Ishikawa (cell line): ENCODE data around the gene RHOB.

Experiments
- CEBPB ChIP-seq: IDR thresholded peaks from 2 replicates; pipeline ENCODE4 v1.6.1; 2012
- CREB1 ChIP-seq: IDR thresholded peaks from 2 replicates; pipeline ENCODE4 v1.6.1; 2012; ENCODE audit warnings: low read depth
- EGR1 ChIP-seq: IDR thresholded peaks from 2 replicates; pipeline ENCODE4 v1.6.1; 2012
- EP300 ChIP-seq: IDR thresholded peaks from 2 replicates; pipeline ENCODE4 v1.6.1; 2012; ENCODE audit warnings: borderline replicate concordance
- FOXM1 ChIP-seq: IDR thresholded peaks from 2 replicates; pipeline ENCODE4 v1.6.1; 2012; ENCODE audit warnings: low read depth, borderline replicate concordance
- NFIC ChIP-seq: IDR thresholded peaks from 2 replicates; pipeline ENCODE4 v1.6.1; 2012
- RAD21 ChIP-seq: IDR thresholded peaks from 2 replicates; pipeline ENCODE4 v1.6.1; 2012; ENCODE audit warnings: low read depth
- TAF1 ChIP-seq: IDR thresholded peaks from 2 replicates; pipeline ENCODE4 v1.6.1; 2012; ENCODE audit warnings: low read depth, mild to moderate bottlenecking
- TCF12 ChIP-seq: IDR thresholded peaks from 2 replicates; pipeline ENCODE4 v1.6.1; 2012; ENCODE audit warnings: low read depth
- TEAD4 ChIP-seq: IDR thresholded peaks from 2 replicates; pipeline ENCODE4 v1.6.1; 2012
- YY1 ChIP-seq: IDR thresholded peaks from 2 replicates; pipeline ENCODE4 v1.6.1; 2012; ENCODE audit warnings: low read depth
- ZBTB7A ChIP-seq: IDR thresholded peaks from 2 replicates; pipeline ENCODE4 v1.6.1; 2012; ENCODE audit warnings: low read depth
- TF ChIP-seq, protein P1 (sequence below): IDR thresholded peaks from 2 replicates; pipeline ENCODE4 v1.6.1; 2012
- TF ChIP-seq, protein P2 (sequence below): IDR thresholded peaks from 2 replicates; pipeline ENCODE4 v1.6.1; 2012; ENCODE audit warnings: low read depth, mild to moderate bottlenecking
- TF ChIP-seq, protein P3 (sequence below): IDR thresholded peaks from 2 replicates; pipeline ENCODE4 v1.6.1; 2012

Gene RHOB

DNA sequence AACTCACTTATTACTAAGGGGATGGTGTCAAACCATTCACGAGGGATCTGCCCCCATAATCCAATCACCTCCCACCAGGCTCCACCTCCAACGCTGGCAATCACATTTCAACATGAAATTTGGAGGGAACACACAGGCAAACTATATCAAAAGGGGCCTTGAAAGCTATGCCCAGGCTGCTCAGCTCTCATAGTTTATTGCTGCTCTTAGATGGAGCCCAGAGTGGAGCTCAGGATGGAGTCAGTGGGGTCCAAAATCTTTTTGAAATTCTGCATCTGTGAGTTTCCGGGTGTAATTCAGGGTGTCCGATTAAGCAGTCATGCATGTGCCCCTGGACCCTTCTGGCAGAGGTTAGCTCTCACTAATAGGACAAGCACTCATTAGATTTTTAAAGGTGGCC, 24.3 kb downstream of the RHOB start:
- TF ChIP-seq YY1 (no peak), NFIC (no peak), EP300 (no peak), ZBTB7A (no peak), FOXM1 (no peak), TAF1 (no peak), CREB1 (no peak), EGR1 (no peak), RAD21 (no peak), CEBPB (no peak), TCF12 (no peak), TEAD4 (no peak)
- TF ChIP-seq, protein P1, sequence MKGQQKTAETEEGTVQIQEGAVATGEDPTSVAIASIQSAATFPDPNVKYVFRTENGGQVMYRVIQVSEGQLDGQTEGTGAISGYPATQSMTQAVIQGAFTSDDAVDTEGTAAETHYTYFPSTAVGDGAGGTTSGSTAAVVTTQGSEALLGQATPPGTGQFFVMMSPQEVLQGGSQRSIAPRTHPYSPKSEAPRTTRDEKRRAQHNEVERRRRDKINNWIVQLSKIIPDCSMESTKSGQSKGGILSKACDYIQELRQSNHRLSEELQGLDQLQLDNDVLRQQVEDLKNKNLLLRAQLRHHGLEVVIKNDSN: no peak
- TF ChIP-seq, protein P2, sequence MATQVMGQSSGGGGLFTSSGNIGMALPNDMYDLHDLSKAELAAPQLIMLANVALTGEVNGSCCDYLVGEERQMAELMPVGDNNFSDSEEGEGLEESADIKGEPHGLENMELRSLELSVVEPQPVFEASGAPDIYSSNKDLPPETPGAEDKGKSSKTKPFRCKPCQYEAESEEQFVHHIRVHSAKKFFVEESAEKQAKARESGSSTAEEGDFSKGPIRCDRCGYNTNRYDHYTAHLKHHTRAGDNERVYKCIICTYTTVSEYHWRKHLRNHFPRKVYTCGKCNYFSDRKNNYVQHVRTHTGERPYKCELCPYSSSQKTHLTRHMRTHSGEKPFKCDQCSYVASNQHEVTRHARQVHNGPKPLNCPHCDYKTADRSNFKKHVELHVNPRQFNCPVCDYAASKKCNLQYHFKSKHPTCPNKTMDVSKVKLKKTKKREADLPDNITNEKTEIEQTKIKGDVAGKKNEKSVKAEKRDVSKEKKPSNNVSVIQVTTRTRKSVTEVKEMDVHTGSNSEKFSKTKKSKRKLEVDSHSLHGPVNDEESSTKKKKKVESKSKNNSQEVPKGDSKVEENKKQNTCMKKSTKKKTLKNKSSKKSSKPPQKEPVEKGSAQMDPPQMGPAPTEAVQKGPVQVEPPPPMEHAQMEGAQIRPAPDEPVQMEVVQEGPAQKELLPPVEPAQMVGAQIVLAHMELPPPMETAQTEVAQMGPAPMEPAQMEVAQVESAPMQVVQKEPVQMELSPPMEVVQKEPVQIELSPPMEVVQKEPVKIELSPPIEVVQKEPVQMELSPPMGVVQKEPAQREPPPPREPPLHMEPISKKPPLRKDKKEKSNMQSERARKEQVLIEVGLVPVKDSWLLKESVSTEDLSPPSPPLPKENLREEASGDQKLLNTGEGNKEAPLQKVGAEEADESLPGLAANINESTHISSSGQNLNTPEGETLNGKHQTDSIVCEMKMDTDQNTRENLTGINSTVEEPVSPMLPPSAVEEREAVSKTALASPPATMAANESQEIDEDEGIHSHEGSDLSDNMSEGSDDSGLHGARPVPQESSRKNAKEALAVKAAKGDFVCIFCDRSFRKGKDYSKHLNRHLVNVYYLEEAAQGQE: no peak
- TF ChIP-seq, protein P3, sequence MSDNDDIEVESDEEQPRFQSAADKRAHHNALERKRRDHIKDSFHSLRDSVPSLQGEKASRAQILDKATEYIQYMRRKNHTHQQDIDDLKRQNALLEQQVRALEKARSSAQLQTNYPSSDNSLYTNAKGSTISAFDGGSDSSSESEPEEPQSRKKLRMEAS: no peak

DNA sequence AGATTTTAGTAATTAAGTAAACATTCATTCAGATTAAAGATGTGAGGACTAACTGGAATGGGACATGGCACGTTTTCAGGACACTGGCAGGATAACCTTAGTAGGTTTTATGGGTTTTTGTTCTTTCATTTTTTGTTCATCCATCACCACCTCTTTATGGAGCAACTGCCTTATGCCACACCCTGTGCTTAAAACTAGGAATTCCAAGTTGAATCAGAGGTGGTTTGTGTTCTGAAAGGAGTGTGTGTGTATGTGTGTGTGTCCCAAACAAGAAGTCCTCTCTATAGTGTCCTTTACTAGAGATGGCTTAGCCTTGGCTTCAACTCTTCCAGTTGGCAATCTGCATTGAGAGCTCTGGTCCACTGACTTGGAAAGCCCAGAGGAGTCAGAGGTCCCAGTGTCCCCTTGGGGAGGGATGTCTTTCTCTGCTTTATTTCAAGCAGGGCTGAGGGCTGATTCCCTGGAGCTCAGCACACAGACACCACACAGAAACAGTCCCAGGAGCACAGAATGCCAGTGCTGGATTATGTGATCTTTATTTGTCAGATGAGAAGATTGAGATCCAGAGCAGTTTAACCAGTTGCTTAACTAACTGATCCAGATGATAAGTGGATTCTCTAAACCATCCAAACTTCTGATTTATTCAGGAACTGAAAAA, 25.2 kb downstream of the RHOB start:
- no peak for TF ChIP-seq RAD21
- no peak for TF ChIP-seq TEAD4
- TF ChIP-seq, protein P3: no peak
- no peak for TF ChIP-seq EGR1
- TF ChIP-seq CEBPB: no peak
- TF ChIP-seq NFIC: no peak

DNA sequence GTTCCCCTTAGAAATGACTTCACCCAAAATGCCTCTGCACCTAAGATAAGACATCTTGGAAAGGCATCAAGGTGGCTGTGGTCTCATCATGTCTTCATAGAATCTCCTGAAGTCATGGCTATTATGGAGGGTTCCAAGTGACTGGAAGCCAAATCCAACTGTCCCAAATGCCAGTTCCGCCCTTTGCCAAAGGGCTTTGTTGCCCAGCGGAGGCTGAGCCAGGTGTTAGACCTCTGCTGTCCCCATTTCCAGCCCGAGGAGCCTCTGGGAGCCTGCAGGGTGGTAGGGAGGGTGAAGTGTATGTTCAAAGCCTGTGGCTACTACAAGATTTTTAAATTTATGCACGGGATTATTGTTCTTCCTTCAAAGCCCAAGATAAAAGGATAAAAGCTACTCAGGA, 25.7 kb downstream of the RHOB start:
- TF ChIP-seq EP300 (no peak), TCF12 (no peak), CEBPB (no peak), TEAD4 (no peak), ZBTB7A (no peak), NFIC (no peak), CREB1 (no peak), EGR1 (no peak), FOXM1 (no peak), YY1 (no peak), TAF1 (no peak), RAD21 (no peak)
- TF ChIP-seq, protein P2: no peak
- TF ChIP-seq, protein P3: no peak
- TF ChIP-seq, protein P1: no peak

DNA sequence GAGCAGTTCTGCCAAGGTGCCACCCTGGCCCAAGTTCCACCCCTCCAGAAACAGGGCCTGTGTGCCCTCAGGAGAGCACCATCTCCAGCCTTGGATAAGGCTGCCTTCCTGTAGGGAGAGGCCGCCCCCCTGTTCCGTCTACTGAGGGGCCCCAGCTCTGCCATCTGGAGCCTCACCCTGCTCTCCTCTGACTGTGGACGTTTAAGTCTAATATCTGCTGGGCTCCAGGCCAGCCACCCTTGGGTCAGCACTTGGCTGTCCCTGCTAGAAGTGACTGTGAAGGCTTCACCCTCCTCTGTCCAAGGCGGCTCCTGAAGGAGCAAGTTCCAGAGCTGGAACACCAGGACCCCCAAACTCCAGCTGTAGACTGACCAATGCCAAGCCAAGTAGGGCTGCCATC, 26.3 kb downstream of the RHOB start:
- no peak for TF ChIP-seq TEAD4
- TF ChIP-seq, protein P3: no peak
- TF ChIP-seq EP300: no peak
- TF ChIP-seq, protein P1: no peak
- no peak for TF ChIP-seq YY1
- TF ChIP-seq NFIC: no peak
- no peak for TF ChIP-seq FOXM1
- TF ChIP-seq ZBTB7A: no peak
- no peak for TF ChIP-seq CEBPB
- TF ChIP-seq TCF12: no peak
